GM12878 (cell line): ENCODE data around the gene MAP2K4. TPM values are rescaled to one million over a fixed set of nuclear protein-coding genes. Genes with fewer than 3 reads are reported as not detected.

Source experiments
- ATAC-seq: fragments of 200-7000 bp; cut with Tn5 transposase; 3 replicates; pipeline ENCODE4 v1.9.1; 2020; ENCODE audit warnings: mild to moderate bottlenecking, moderate library complexity
- BruUV-seq: library from RNA; stranded (reverse); fragments of 400-500 nt; replicated peaks from 2 replicates; lab custom pipeline; 2021; lab: Mats Ljungman, UMichigan
- CTCF ChIA-PET: fragments of 300-600 bp; sonication (Branson Sonifier 250); formaldehyde crosslinking; extraction: SDS; loops from one replicate; lab custom pipeline; 2021; ENCODE audit warnings: inconsistent platforms; lab: Yijun Ruan, JAX
- POLR2A ChIA-PET: fragments of 350-600 bp; formaldehyde crosslinking; extraction: SDS; loops from one replicate; lab custom pipeline; 2021; ENCODE audit warnings: inconsistent platforms; lab: Charles Lee
- RAD21 ChIA-PET: fragments of 300-600 bp; sonication (Branson Sonifier 250); formaldehyde crosslinking; loops from one replicate; lab custom pipeline; 2023; ENCODE audit warnings: antibody characterized with exemption; ENCODE audit not compliant: unreplicated experiment; lab: Charles Lee
- SMC1A ChIA-PET: fragments of 300-600 bp; sonication (Branson Sonifier 250); formaldehyde crosslinking; loops from one replicate; lab custom pipeline; 2023; ENCODE audit not compliant: unreplicated experiment, uncharacterized antibody; lab: Charles Lee
- DNase-seq: peaks from one replicate; pipeline ENCODE4 v3.0.0-alpha.2; 2011; ENCODE audit warnings: low read depth, low spot score
- FAIRE-seq: peaks from 3 replicates; lab custom pipeline; 2011; peaks lifted over from hg19 to GRCh38; lab: Jason Lieb, UNC
- H2AFZ ChIP-seq: 2 replicates; pipeline ENCODE4 v1.6.0; 2011; ENCODE audit warnings: low read depth, low read length, control low read depth; ENCODE audit not compliant: control insufficient read depth
- H3K27ac ChIP-seq: 2 replicates; pipeline ENCODE4 v1.5.1; 2011; ENCODE audit warnings: control low read depth; ENCODE audit not compliant: control insufficient read depth, insufficient read depth
- H3K27me3 ChIP-seq, 2 experiments: replicated peaks in 1 of 2; 2 replicates each; pipeline versions ENCODE4 v1.6.0 to v1.6.1; 2011; ENCODE audit warnings: low read length in 1 of 2; ENCODE audit not compliant: control insufficient read depth in 2 of 2, insufficient read depth in 2 of 2
- H3K36me3 ChIP-seq, 2 experiments: 2 replicates each; pipeline ENCODE4 v1.5.1; 2011; ENCODE audit warnings: low read length in 1 of 2; ENCODE audit not compliant: control insufficient read depth in 2 of 2, insufficient read depth in 2 of 2
- H3K4me1 ChIP-seq: 2 replicates; pipeline ENCODE4 v1.6.1; 2011; ENCODE audit warnings: mild to moderate bottlenecking, low read length, moderate library complexity, mixed read lengths; ENCODE audit not compliant: control insufficient read depth, insufficient read depth
- H3K4me2 ChIP-seq: 2 replicates; pipeline ENCODE4 v1.6.0; 2011; ENCODE audit warnings: control low read depth; ENCODE audit not compliant: control insufficient read depth, insufficient read depth
- H3K4me3 ChIP-seq: fragments of 200-600 bp; sonication (generic); 2 replicates; pipeline ENCODE4 v1.5.1; 2016
- H3K79me2 ChIP-seq: 2 replicates; pipeline ENCODE4 v1.6.0; 2011; ENCODE audit warnings: low read length; ENCODE audit not compliant: control insufficient read depth, insufficient read depth
- H3K9ac ChIP-seq: 2 replicates; pipeline ENCODE4 v1.8.0; 2011; ENCODE audit warnings: low read length, control low read depth, mixed read lengths; ENCODE audit not compliant: control insufficient read depth, insufficient read depth
- H3K9me3 ChIP-seq: replicated peaks from 3 replicates; pipeline ENCODE4 v1.5.1; 2011; ENCODE audit warnings: mild to moderate bottlenecking, low read length; ENCODE audit not compliant: control insufficient read depth, insufficient read depth
- H4K20me1 ChIP-seq: 2 replicates; pipeline ENCODE4 v1.6.0; 2011; ENCODE audit not compliant: control insufficient read depth, insufficient read depth
- HDGF ChIP-seq: fragments of 450-650 bp; IDR thresholded peaks from 2 replicates; pipeline ENCODE4 v1.6.1; 2016; ENCODE audit warnings: antibody characterized with exemption
- TBL1XR1 ChIP-seq: IDR thresholded peaks from 2 replicates; pipeline ENCODE4 v1.6.1; 2012; ENCODE audit warnings: low read depth, low read length, improper control_type of control experiment
- ZNF24 ChIP-seq: fragments of 450-650 bp; IDR thresholded peaks from 2 replicates; pipeline ENCODE4 v1.6.1; 2017; ENCODE audit warnings: antibody characterized with exemption, mild to moderate bottlenecking
- WGBS: methylation state at CpG from one replicate; pipeline ENCODE4 v1.1.6; 2016; ENCODE audit warnings: low lambda C conversion rate; ENCODE audit not compliant: insufficient replicate concordance, insufficient coverage; ENCODE audit errors: missing lambda C conversion rate; 5-methylcytosine and 5-hydroxymethylcytosine counted together
- in situ Hi-C: fragments of 300-500 bp; cut with MboI; formaldehyde crosslinking; loops from 9 replicates; pipeline ENCODE4 v1.14.3; 2018; ENCODE audit warnings: mixed read lengths
- intact Hi-C: fragments of 100-400 bp; cut with micrococcal nuclease; formaldehyde crosslinking; loops from one replicate; pipeline ENCODE4 v1.14.2; 2022; ENCODE audit not compliant: unreplicated experiment
- polyA plus RNA-seq, 11 experiments: library from polyadenylated mRNA; depleted of rRNA in 4 of 11; unstranded in 6 of 11; stranded (reverse) in 5 of 11; fragments of >200 nt; fragmentation: Nextera tagmentation in 4 of 11; fragmentation: Illumina TruSeq in 1 of 11; extraction: Ambion mirVana in 4 of 11; extraction: Trizol in 1 of 11; gene quantifications; 1 replicate in 1 of 11; 2 replicates in 10 of 11; pipeline versions ENCODE4 v1.2.1 to v1.2.3, GENCODE V29; 2011 to 2016; ENCODE audit warnings: inconsistent platforms in 2 of 11, missing spikeins in 2 of 11, low read depth in 1 of 11
- total RNA-seq, 4 experiments: library from RNA; depleted of rRNA in 3 of 4; stranded (reverse); fragments of >200 nt in 3 of 4; fragmentation: Illumina TruSeq in 1 of 4; extraction: Trizol in 1 of 4; gene quantifications; 2 replicates each; pipeline versions ENCODE4 v1.2.1 to v1.2.3, GENCODE V29; 2013 to 2021
- TF ChIP-seq, protein P1 (sequence below): IDR thresholded peaks from 2 replicates; pipeline ENCODE4 v1.6.1; 2011; ENCODE audit warnings: borderline replicate concordance, low read depth, mild to moderate bottlenecking, moderate library complexity, mixed read lengths, low read length; ENCODE audit not compliant: insufficient read depth; ENCODE audit errors: extremely low read length
- TF ChIP-seq, protein P2 (sequence below): IDR thresholded peaks from 2 replicates; pipeline ENCODE4 v1.6.1; 2012; ENCODE audit warnings: low read length, inconsistent platforms
- TF ChIP-seq, protein P3 (sequence below): fragments of 450-650 bp; IDR thresholded peaks from 2 replicates; pipeline ENCODE4 v1.6.1; 2017; ENCODE audit warnings: mild to moderate bottlenecking, moderate library complexity

The MAP2K4 gene
- total and polyA plus RNA-seq, 10 of the 15 experiments (the other 5 are each of a cell fraction or from before 2014, with no cell fraction given) = 5.4 to 34.1 (median 25.5) TPM

DNA sequence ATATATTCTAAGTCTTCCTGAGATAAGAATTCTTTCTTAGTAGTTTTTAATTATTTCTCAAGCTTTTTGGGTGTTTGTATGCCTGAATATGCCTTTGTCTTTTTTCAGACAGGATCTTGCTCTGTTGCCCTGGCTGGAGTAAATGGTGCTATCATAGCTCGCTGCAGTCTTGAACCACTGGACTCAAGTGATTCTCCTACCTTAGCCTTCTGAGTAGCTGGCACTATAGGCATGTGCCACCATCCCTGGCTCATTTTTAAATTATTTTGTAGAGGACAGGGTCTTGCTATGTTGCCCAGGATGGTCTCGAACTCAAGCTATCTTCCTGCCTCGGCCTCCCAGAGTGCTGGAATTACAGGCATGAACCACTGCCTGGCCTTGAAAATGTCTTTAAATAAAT, 41.6 kb downstream of the MAP2K4 start (continued):
- TF ChIP-seq HDGF = no peak

DNA sequence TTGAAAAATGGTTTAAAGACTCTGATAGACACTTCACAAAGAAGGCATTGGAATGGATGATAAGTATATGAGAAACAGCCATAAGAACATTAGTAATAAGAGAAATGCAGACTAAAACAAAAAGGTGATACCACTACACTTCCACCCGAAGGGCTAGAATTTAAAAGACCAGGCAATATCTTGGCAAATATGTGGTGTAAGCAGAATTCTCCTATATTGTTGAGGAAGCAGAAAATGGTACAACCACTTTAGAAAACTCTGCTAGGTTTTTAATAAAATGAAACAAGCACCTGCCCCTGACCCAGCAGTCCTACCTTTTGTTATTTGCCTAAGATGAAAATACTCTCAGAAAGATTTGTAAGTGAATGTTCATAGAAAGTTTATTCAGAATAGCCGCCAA, 43.7 kb downstream of the MAP2K4 start:
- in situ Hi-C loops (no loop called here), intact Hi-C loops (no loop called here)
- H3K4me2 ChIP-seq = no peak overlapping the region
- no peak overlapping the region for H2AFZ ChIP-seq
- H3K4me1 ChIP-seq = no peaks in the 10 kb centered on the region
- H3K4me3 ChIP-seq = no peak overlapping the region
- TF ChIP-seq, protein P1, sequence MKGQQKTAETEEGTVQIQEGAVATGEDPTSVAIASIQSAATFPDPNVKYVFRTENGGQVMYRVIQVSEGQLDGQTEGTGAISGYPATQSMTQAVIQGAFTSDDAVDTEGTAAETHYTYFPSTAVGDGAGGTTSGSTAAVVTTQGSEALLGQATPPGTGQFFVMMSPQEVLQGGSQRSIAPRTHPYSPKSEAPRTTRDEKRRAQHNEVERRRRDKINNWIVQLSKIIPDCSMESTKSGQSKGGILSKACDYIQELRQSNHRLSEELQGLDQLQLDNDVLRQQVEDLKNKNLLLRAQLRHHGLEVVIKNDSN = no peak
- TF ChIP-seq TBL1XR1 (no peak), ZNF24 (no peak)
- TF ChIP-seq, protein P2, sequence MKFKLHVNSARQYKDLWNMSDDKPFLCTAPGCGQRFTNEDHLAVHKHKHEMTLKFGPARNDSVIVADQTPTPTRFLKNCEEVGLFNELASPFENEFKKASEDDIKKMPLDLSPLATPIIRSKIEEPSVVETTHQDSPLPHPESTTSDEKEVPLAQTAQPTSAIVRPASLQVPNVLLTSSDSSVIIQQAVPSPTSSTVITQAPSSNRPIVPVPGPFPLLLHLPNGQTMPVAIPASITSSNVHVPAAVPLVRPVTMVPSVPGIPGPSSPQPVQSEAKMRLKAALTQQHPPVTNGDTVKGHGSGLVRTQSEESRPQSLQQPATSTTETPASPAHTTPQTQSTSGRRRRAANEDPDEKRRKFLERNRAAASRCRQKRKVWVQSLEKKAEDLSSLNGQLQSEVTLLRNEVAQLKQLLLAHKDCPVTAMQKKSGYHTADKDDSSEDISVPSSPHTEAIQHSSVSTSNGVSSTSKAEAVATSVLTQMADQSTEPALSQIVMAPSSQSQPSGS = no peak
- TF ChIP-seq, protein P3, sequence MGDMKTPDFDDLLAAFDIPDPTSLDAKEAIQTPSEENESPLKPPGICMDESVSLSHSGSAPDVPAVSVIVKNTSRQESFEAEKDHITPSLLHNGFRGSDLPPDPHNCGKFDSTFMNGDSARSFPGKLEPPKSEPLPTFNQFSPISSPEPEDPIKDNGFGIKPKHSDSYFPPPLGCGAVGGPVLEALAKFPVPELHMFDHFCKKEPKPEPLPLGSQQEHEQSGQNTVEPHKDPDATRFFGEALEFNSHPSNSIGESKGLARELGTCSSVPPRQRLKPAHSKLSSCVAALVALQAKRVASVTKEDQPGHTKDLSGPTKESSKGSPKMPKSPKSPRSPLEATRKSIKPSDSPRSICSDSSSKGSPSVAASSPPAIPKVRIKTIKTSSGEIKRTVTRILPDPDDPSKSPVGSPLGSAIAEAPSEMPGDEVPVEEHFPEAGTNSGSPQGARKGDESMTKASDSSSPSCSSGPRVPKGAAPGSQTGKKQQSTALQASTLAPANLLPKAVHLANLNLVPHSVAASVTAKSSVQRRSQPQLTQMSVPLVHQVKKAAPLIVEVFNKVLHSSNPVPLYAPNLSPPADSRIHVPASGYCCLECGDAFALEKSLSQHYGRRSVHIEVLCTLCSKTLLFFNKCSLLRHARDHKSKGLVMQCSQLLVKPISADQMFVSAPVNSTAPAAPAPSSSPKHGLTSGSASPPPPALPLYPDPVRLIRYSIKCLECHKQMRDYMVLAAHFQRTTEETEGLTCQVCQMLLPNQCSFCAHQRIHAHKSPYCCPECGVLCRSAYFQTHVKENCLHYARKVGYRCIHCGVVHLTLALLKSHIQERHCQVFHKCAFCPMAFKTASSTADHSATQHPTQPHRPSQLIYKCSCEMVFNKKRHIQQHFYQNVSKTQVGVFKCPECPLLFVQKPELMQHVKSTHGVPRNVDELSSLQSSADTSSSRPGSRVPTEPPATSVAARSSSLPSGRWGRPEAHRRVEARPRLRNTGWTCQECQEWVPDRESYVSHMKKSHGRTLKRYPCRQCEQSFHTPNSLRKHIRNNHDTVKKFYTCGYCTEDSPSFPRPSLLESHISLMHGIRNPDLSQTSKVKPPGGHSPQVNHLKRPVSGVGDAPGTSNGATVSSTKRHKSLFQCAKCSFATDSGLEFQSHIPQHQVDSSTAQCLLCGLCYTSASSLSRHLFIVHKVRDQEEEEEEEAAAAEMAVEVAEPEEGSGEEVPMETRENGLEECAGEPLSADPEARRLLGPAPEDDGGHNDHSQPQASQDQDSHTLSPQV = no peak
- no TSS peak for BruUV-seq
- no peaks in the 10 kb centered on the region; the same call in 2 of the 3 replicates for H3K9me3 ChIP-seq
- no peak overlapping the region for H3K27ac ChIP-seq
- DNase-seq (no peak), ATAC-seq (no peak), FAIRE-seq (no peak)
- H3K79me2 ChIP-seq = no peaks in the 10 kb centered on the region
- RAD21 ChIA-PET = no interaction called here
- no peaks in the 10 kb centered on the region for H4K20me1 ChIP-seq
- no peaks in the 10 kb centered on the region for H3K27me3 ChIP-seq
- WGBS = 95% methylated on average over 2 of the region's 2 CpGs
- no peak overlapping the region for H3K9ac ChIP-seq
- CTCF ChIA-PET = no interaction called here
- SMC1A ChIA-PET = no interaction called here
- POLR2A ChIA-PET = no interaction called here
- no peaks in the 10 kb centered on the region; a peak in 2 of 4 replicates for H3K36me3 ChIP-seq
